ENCODE measurements around the gene DZIP1L. TPM values are rescaled to one million over a fixed set of nuclear protein-coding genes. Genes with fewer than 3 reads are reported as not detected.

The DZIP1L gene
- total RNA-seq, 1 donor from 2014 or later: 13.7 TPM

GRCh38 chr3:138068046-138068445, 47.4 kb downstream of the DZIP1L start:
- DNase-seq (ENCODE audit: low spot score): no peak

GRCh38 chr3:138066972-138067371, 48.4 kb downstream of the DZIP1L start:
- DNase-seq (ENCODE audit: low spot score): no peak

DNA sequence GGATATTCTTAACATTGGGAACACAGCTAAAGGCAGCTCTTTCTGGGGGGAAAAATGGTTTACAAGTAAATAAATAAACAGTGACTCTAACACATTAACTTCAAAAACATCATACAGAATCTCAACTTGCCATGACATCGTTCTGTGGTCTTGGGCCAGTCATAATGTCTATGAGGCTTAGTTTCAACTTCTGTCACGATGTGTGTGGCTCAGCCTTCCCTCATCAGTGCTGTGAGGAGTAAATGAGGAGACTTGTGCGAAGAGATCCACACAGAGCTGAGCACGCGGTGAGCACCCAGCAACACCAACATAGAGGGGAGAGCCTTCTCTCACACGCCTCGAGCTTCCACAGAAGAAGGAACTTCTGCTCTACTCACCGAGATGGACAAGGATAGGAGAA, 49.0 kb downstream of the DZIP1L start:
- no peak for DNase-seq (ENCODE audit: low spot score)

GRCh38 chr3:138065949-138066348, 49.5 kb downstream of the DZIP1L start:
- DNase-seq (ENCODE audit: low spot score): no peak

DNA sequence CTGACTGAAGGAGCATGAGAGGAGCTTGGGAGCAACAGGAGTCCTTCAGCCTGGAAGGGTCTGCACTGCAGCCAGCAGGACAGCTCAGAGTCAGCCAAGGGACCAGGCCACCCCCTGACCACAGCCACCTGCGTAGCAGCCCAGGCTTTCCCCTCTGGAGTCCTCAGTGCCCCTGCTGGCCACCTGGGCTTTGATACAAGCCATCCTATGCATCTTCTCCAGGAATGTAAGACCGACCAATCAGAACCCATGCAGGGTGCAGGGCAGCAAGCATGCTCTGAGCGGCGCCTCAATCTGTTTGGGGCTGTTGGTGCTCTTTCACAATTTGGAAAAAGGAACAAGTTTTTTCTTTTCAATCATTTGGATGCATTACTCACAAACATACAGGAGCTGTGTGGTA, 52.0 kb downstream of the DZIP1L start:
- no peak for DNase-seq (ENCODE audit: low spot score)

GRCh38 chr3:138062626-138063025, 52.8 kb downstream of the DZIP1L start:
- DNase-seq (ENCODE audit: low spot score): no peak

- DNase-seq (ENCODE audit: low spot score): no peak
These were observed 53.4 kb downstream of the DZIP1L start for GRCh38 chr3:138062037-138062436.

GRCh38 chr3:138060792-138061191, 54.6 kb downstream of the DZIP1L start:
- no peak for DNase-seq (ENCODE audit: low spot score)

GRCh38 chr3:138059261-138059660, 56.1 kb downstream of the DZIP1L start:
- no peak for DNase-seq (ENCODE audit: low spot score)

GRCh38 chr3:138057384-138057783, 58.0 kb downstream of the DZIP1L start:
- no peak for DNase-seq (ENCODE audit: low spot score)

DNA sequence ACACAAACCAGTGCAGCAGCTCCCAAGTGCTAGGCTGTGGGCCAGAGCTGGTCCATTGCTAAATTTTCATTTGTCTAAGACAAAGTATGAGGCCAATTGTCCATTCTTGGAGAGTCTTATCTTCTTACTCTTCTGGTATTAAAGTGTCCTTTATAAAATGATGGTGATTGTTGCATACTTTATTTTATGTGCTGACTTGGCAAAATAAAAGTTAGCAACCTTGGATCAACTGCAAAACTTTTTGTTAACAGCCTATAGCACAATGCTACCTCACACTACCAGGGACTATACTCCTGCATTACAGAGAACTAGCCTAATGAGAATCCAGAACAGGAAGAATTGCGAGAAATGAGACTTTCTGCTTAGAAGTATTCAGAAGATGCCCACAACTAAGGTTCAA, 61.4 kb downstream of the DZIP1L start:
- DNase-seq (ENCODE audit: low spot score): no peak

- peak; percentile 19 for DNase-seq (ENCODE audit: low spot score)
These were observed 63.2 kb downstream of the DZIP1L start for GRCh38 chr3:138051947-138052802.

- DNase-seq (ENCODE audit: low spot score): no peak
These were observed 66.1 kb downstream of the DZIP1L start for GRCh38 chr3:138049157-138049919.

- DNase-seq (ENCODE audit: low spot score): no peak
These were observed 67.7 kb downstream of the DZIP1L start for GRCh38 chr3:138047596-138048158.

DNA sequence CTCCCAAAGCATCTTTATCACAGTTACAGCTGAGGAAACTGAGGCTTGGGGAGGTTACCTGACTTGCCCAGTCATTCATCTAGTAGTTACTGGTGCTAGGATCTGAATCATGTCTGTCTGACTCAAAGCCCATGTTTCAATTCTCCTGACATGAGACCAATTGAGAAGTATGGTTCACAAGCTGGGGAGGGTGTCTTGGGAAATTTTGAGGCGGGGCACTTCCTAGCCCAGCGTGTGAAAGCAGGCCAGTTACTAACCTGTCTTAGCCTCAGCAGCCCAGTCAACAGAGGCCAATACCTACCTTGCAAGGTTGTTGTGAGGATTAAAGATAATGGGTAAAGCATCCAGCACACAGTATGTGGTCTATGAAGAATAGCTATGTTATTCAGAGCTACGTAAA, 68.5 kb downstream of the DZIP1L start:
- no peak for DNase-seq (ENCODE audit: low spot score)

GRCh38 chr3:138046085-138046484, 69.3 kb downstream of the DZIP1L start:
- DNase-seq (ENCODE audit: low spot score): no peak

GRCh38 chr3:138043266-138044029, 72.0 kb downstream of the DZIP1L start:
- no peak for DNase-seq (ENCODE audit: low spot score)

DNA sequence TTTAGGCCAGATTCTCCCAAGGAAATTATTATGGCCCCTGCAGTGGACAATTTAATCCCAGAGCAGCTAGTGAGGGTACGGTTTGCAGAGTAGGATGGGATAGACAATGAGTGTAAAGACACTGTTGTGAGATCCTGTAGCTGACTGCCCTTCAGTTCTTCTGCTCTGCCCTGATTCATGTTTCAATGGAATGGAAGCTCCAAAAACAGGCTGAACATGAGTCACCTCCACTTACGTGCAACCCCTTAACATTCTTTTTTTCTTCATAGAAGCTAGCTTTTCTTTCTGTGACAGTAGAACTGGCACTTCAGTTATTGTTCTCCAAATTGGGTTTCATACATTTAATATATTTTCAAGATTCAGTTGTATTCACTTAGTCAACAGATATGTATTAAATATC, 73.4 kb downstream of the DZIP1L start:
- no peak for DNase-seq (ENCODE audit: low spot score)

DNA sequence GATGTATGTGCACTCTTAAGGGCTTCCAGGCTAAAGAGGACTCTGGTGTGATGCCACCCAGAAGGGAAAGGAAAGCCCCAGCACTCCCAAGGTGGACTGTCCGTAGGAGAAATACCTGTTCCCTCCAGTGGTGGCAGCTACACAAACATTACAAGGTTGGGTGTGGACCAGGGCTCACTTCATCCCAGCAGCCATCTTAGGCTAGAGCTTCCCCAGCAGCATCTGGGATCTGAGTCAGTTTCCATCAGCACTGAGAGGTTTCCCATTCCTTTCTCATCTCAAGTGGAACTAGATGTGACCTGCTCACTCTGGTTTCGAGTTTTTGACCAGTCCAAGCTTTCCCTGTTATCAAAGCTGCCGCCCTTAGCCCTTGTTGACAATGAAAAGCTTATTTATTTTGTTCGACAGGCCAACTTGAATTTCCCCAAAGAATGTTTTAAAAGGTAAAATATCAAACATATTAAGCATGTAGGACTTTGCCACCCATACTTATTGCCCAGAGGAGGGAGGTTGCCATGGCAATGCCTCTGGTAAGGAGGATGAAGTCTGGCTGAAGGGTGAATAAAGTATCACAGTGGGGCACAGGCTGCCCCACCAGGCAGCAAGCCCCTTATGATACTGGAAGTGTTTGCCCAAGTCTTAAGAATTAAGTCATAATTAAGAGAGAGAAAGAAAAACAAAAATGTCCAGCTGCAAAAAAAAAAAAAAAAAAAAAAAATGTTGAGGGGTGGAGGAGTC, 76.5 kb downstream of the DZIP1L start:
- DNase-seq (ENCODE audit: low spot score): no peak

GRCh38 chr3:138036572-138036971, 78.8 kb downstream of the DZIP1L start:
- DNase-seq (ENCODE audit: low spot score): no peak

DNA sequence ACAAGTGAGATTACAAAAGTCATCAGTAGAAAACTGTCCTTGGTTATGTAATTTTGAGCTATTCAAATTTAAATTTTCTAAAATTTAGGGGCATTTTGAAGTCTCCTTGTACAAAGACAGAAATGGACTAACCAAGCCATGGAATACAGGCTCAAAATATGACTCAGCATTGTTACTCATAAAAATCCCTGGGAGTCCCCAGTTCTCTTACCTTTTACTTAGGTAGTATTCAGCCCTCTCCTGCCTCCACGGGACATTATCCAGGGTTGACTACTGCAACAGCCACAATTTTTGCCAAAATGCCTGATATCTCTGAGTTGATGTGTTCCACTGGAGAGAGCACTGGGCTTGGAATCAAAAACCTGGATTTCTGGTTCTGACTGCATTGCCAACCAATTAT, 80.5 kb downstream of the DZIP1L start:
- no peak for DNase-seq (ENCODE audit: low spot score)
